Transverse colon (tissue), 4 donors: Measurements from ENCODE around the gene PPM1N. TPM values are rescaled to one million over a fixed set of nuclear protein-coding genes. Genes with fewer than 3 reads are reported as not detected.

Experiments used
- DNase-seq: peaks from one replicate; pipeline ENCODE4 v3.0.0-alpha.2; 2019
- H3K27ac ChIP-seq, 4 donors: fragments of 200-600 bp; sonication (generic); 2 replicates each; pipeline ENCODE4 v1.5.1; 2016 to 2018; ENCODE audit warnings: inconsistent platforms in 4 of 4
- H3K27me3 ChIP-seq: fragments of 200-600 bp; sonication (generic); 2 replicates; pipeline ENCODE4 v1.5.1; 2017; ENCODE audit warnings: inconsistent platforms
- H3K36me3 ChIP-seq, 4 donors: fragments of 200-600 bp; sonication (generic); 2 replicates each; pipeline ENCODE4 v1.5.1; 2017 to 2019; ENCODE audit warnings: inconsistent platforms in 4 of 4
- H3K4me1 ChIP-seq, 4 donors: fragments of 200-600 bp; sonication (generic); 2 replicates each; pipeline ENCODE4 v1.5.1; 2017 to 2020; ENCODE audit warnings: inconsistent platforms in 4 of 4
- H3K4me3 ChIP-seq, 4 donors: fragments of 200-600 bp; sonication (generic); 1 replicate in 1 of 4; 2 replicates in 3 of 4; pipeline versions ENCODE4 v1.5.1 to v1.6.1; 2017 to 2019; ENCODE audit warnings: inconsistent platforms in 4 of 4
- H3K9me3 ChIP-seq, 2 donors: fragments of 200-600 bp; sonication (generic); 2 replicates each; pipeline ENCODE4 v1.5.1; 2017 to 2019; ENCODE audit warnings: inconsistent platforms in 2 of 2
- CTCF ChIP-seq, 5 experiments: fragments of 200-600 bp in 3 of 5; fragments of 450-650 bp in 2 of 5; sonication (generic) in 3 of 5; IDR thresholded peaks; 1 replicate in 2 of 5; 2 replicates in 3 of 5; pipeline ENCODE4 v1.5.1; 2016 to 2017; ENCODE audit warnings: antibody characterized with exemption in 5 of 5, inconsistent platforms in 3 of 5, mild to moderate bottlenecking in 2 of 5, moderate library complexity in 1 of 5
- EP300 ChIP-seq: sonication (generic); formaldehyde crosslinking; IDR thresholded peaks from one replicate; pipeline ENCODE4 v1.6.1; 2017; ENCODE audit warnings: antibody characterized with exemption, low read depth
- POLR2A ChIP-seq: fragments of 450-650 bp; IDR thresholded peaks from one replicate; pipeline ENCODE4 v1.6.1; 2016; ENCODE audit warnings: antibody characterized with exemption, mild to moderate bottlenecking, moderate library complexity
- POLR2AphosphoS5 ChIP-seq, 3 donors: sonication (generic); formaldehyde crosslinking; IDR thresholded peaks; one replicate each; pipeline ENCODE4 v1.6.1; 2016; ENCODE audit warnings: antibody characterized with exemption in 3 of 3
- WGBS, 2 donors: methylation state at CpG; one replicate each; pipeline ENCODE4 v1.1.5; 2018; ENCODE audit warnings: low coverage in 1 of 2; 5-methylcytosine and 5-hydroxymethylcytosine counted together
- in situ Hi-C, 4 donors: fragments of 200-750 bp; cut with MboI; loops; one replicate each; pipeline versions ENCODE4 v1.15.0 to v1.15.1; 2017; ENCODE audit warnings: low sequenced_read_pairs in 3 of 4, low pct_ligation_motif_present in 1 of 4, low pct_unique_long_range_greater_than_20kb in 1 of 4
- intact Hi-C: fragments of 100-400 bp; cut with DNase I; formaldehyde crosslinking; loops from one replicate; pipeline ENCODE4 v1.15.1; 2023; ENCODE audit warnings: low total_unique reads
- total RNA-seq, 4 donors: library from RNA; depleted of rRNA; stranded (reverse); fragments of >200 nt; gene quantifications; one replicate each; pipeline ENCODE4 v1.1.0, GENCODE V29; 2016

The PPM1N gene
- total RNA-seq, 4 donors from 2014 or later, result 1.00 to 4.3 (median 1.4) TPM; not detected in 1

- no peak for TF ChIP-seq EP300
- no peak for TF ChIP-seq POLR2A
- no peak for TF ChIP-seq CTCF (IDR thresholded peaks at IDR 0.05)
- no peak for TF ChIP-seq POLR2AphosphoS5 (IDR thresholded peaks at IDR 0.05)
- Histone ChIP-seq H3K9me3 (no peaks in the 10 kb centered on the region), H3K27me3 (peaks cover 52% of the 10 kb centered on the region), H3K4me1 (peaks cover 4 to 24% (median 7%) of the 10 kb centered on the region in 4 donors), H3K36me3 (no peaks in the 10 kb centered on the region), H3K4me3 (no peak overlapping the region), H3K27ac (no peak overlapping the region)
- 37 to 50% methylated on average over 3 to 5 of the region's 5 CpGs for WGBS, 2 donors
- in situ Hi-C loops (loop anchor here (5.0 kb wide), 2 partner anchors 34 to 39 kb away; no protein-coding TSS in a partner anchor), intact Hi-C loops (no loop called here)
- DNase-seq, result no peak
Observed at GRCh38 chr19:45476304-45476703, 21.9 kb upstream of the PPM1N start.

DNA sequence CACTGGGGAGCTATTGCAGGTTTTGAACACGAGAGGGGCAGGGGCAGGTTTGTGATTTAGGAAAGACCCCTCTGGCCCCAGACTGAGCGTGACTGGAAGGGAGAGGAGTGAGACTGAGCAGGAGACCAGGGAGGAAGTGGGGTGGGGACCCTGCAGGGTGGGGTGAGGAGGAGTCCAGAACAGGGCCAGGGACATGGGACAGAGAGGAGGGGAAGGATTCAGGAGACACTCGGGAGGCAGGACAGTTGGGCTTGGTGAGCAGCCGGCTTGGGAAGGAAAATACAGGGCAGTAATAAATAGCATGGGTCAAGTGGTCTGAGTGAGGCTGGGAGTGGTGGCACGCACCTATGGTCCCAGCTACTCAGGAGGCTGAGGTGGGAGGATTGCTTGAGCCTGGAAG, 21.1 kb upstream of the PPM1N start:
- H3K9me3 ChIP-seq, result no peaks in the 10 kb centered on the region
- in situ Hi-C loops (loop anchor here (5.0 kb wide), 2 partner anchors 35 to 40 kb away; no protein-coding TSS in a partner anchor), intact Hi-C loops (no loop called here)
- H3K4me1 ChIP-seq, result peaks cover 4 to 23% (median 7%) of the 10 kb centered on the region in 4 donors
- H3K36me3 ChIP-seq, result no peaks in the 10 kb centered on the region
- TF ChIP-seq POLR2AphosphoS5 (IDR thresholded peaks at IDR 0.05) (no peak), POLR2A (no peak), EP300 (no peak), CTCF (IDR thresholded peaks at IDR 0.05) (no peak)
- no peak overlapping the region for H3K4me3 ChIP-seq
- H3K27me3 ChIP-seq, result peaks cover 44% of the 10 kb centered on the region
- H3K27ac ChIP-seq, result no peak overlapping the region
- 16 to 21% methylated on average over 2 to 5 of the region's 5 CpGs for WGBS, 2 donors
- DNase-seq, result no peak

- Histone ChIP-seq H3K27me3 (peaks cover 38% of the 10 kb centered on the region), H3K4me3 (peak overlapping the region in 3 of 4 donors; percentile 38 to 60 (median 43)), H3K9me3 (no peaks in the 10 kb centered on the region), H3K4me1 (peaks cover 4 to 16% (median 7%) of the 10 kb centered on the region in 4 donors), H3K27ac (peak overlapping the region; percentile 85 to 97 (median 94)), H3K36me3 (no peaks in the 10 kb centered on the region)
- in situ Hi-C loops, result loop anchor here (5.0 kb wide), 2 partner anchors 36 to 41 kb away; no protein-coding TSS in a partner anchor
- no peak for DNase-seq
- intact Hi-C loops, result loop anchor here (2.0 kb wide), 1 partner anchor 37 kb away; no protein-coding TSS in a partner anchor
- WGBS, 2 donors, result 0 to 6% methylated on average over 7 to 12 of the region's 12 CpGs
- no peak for TF ChIP-seq POLR2AphosphoS5 (IDR thresholded peaks at IDR 0.05)
Observed at GRCh38 chr19:45477713-45478453, 20.4 kb upstream of the PPM1N start.

- Histone ChIP-seq H3K4me3 (peak overlapping the region; percentile 16 to 60 (median 40)), H3K27ac (peak overlapping the region; percentile 85 to 97 (median 94)), H3K9me3 (no peaks in the 10 kb centered on the region), H3K27me3 (peaks cover 31% of the 10 kb centered on the region), H3K36me3 (no peaks in the 10 kb centered on the region), H3K4me1 (peaks cover 4 to 16% (median 7%) of the 10 kb centered on the region in 4 donors)
- in situ Hi-C loops (loop anchor here (5.0 kb wide), 2 partner anchors 36 to 41 kb away; no protein-coding TSS in a partner anchor), intact Hi-C loops (loop anchor here (2.0 kb wide), 1 partner anchor 38 kb away; no protein-coding TSS in a partner anchor)
- DNase-seq, result peak; percentile 89
- 0% methylated on average over 17 to 39 of the region's 39 CpGs for WGBS, 2 donors
- TF ChIP-seq POLR2AphosphoS5 (IDR thresholded peaks at IDR 0.05), result peak in 2 of 3 donors; percentile 62 to 65
- TF ChIP-seq CTCF (IDR thresholded peaks at IDR 0.05), result peak; percentile 97 to 100 (median 98)
- TF ChIP-seq POLR2A, result peak; percentile 42
- TF ChIP-seq EP300, result no peak
Observed at GRCh38 chr19:45478454-45479238, 19.6 kb upstream of the PPM1N start.
